ENCODE measurements around the gene MTIF2. TPM values are rescaled to one million over a fixed set of nuclear protein-coding genes. Genes with fewer than 3 reads are reported as not detected.
"Not testable (repeated sequence)": the region's sequence is repeated elsewhere in the genome, so short reads cannot be mapped to it uniquely, and the experiment has no call there.

The MTIF2 gene
- total RNA-seq (2014; rRNA removed; shearing (Covaris generic)), result 41.2 and 47.9 TPM in 2 replicates

DNA sequence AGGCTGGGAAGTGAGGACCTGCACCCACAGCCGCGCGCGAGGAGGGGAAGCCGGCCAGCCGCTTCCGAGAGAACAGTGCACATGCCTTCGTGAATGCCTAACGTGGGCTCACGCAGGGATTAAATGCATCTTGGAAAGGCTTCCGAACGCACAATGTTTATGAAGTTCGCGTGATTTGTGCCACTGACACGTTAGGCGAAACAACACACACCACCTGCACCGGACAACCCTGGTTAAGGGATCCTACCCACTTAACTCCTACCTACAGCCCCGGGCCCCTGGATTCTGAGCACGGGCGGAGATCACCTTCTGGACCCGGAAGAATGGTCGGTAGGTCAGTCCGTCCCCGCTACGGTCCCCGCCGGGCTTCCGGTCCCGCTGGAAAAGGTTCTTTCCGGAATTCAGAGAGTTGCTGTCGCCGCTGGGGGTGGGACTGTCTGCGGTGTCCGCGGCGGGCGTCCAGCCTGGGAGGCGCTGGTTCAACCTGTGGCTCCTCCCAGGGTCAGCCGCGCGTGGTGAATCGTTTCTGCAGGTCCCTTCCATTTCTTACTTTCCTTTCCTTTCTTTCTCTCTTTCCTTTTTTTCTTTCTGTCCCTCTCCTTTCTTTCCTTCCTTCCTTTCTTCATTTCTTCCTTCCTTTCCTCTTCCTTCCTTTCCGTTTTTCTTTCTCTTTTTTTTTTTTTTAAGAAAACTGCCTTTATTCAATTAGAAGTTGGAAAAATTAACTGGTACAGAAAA is at the start of gene MTIF2:
TSS of gene MTIF2 (minus strand) at position 325 of the 738 bp plus-strand sequence. CDS start 5,373 bp downstream, outside the sequence.
- in situ Hi-C loops (cut with HindIII; ENCODE audit: low sequenced_read_pairs), result no loop called here
- peak; percentile 93 for DNase-seq (ENCODE audit: low spot score)

GRCh38 chr2:55314985-55315384 is 46.0 kb upstream of the MTIF2 start:
- in situ Hi-C loops (cut with HindIII; ENCODE audit: low sequenced_read_pairs), result no loop called here
- DNase-seq (ENCODE audit: low spot score), result no peak

GRCh38 chr2:55311444-55311870 is 42.4 kb upstream of the MTIF2 start:
- in situ Hi-C loops (cut with HindIII; ENCODE audit: low sequenced_read_pairs), result no loop called here
- DNase-seq (ENCODE audit: low spot score), result no peak

DNA sequence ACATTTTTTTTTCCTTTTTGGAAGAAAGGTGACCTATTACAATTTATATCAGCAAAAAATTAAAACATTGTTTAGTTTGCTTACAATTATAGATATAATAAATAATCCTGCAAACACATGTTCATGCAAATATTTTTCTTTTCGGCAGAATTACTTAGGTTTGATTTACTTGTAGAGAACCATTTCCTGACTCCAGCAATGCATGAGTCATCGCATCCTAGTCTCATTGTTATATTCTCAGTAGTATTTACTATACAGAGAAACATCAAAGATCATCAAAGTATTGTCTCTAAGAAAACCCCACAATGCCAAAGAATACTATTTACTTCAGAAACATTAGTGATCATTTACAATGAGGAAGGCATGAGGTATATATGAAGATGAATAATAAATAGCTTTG is 40.4 kb upstream of the MTIF2 start:
- in situ Hi-C loops (cut with HindIII; ENCODE audit: low sequenced_read_pairs), result no loop called here
- no peak for DNase-seq (ENCODE audit: low spot score)

DNA sequence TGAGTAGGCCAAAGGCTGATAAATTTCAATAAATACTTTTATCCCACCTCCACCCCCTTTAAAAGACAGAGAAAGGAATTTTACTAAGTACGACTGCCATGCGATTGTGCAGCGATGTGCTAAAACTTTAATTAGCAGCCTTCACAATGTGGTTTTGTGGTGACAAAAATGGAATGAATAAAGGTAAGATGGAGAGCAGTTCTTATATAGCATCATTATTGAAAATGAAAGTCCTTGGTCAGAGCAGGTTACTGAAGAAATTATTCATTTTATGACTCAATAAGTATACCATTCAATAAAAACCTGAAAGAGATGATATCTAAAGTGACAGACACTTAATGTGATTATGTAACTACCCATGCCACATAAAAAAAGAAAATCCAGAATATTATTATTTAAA is 33.2 kb upstream of the MTIF2 start:
- DNase-seq (ENCODE audit: low spot score), result no peak
- in situ Hi-C loops (cut with HindIII; ENCODE audit: low sequenced_read_pairs), result no loop called here

GRCh38 chr2:55301277-55301676 is 32.2 kb upstream of the MTIF2 start:
- in situ Hi-C loops (cut with HindIII; ENCODE audit: low sequenced_read_pairs), result no loop called here

DNA sequence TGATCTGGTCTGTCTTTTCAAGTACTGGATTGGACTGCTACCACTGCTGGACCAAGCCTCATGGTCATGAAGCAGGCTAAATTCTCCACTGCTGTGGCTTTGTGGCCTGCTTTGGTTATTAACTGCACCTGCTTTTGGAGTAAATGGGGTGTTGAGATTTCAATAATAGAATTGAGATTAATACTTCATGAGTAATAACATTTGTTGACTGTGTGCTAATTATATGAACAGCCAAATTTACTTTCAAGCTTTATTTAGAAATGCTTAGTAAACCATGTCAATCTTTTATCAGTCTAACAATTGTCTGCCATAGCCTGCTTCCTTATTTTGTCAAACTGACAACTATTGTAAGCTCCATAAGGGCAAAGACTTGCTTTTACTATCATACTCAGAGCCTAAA is 27.4 kb upstream of the MTIF2 start:
- DNase-seq (ENCODE audit: low spot score), result no peak
- in situ Hi-C loops (cut with HindIII; ENCODE audit: low sequenced_read_pairs), result no loop called here

More at GRCh38 chr2:55301277-55301676, 32.2 kb upstream of the MTIF2 start:
- no peak for DNase-seq (ENCODE audit: low spot score)

DNA sequence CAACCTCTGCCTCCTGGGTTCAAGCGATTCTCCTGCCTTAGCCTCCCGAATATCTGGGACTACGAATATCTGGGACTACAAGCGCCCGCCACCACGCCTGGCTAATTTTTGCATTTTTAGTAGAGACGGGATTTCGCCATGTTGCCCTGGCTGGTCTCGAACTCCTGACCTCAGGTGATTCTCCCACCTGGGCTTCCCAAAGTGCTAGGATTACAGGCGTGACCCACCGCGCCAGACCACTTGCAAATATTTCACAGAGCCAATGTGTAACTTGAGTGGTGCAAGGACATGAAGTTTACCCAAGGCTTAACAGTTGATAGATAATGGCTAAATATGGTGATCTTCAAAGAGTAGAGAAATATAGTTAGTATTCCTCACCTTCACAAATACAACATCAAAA is 14.1 kb upstream of the MTIF2 start:
- no peak for DNase-seq (ENCODE audit: low spot score)
- in situ Hi-C loops (cut with HindIII; ENCODE audit: low sequenced_read_pairs), result no loop called here

DNA sequence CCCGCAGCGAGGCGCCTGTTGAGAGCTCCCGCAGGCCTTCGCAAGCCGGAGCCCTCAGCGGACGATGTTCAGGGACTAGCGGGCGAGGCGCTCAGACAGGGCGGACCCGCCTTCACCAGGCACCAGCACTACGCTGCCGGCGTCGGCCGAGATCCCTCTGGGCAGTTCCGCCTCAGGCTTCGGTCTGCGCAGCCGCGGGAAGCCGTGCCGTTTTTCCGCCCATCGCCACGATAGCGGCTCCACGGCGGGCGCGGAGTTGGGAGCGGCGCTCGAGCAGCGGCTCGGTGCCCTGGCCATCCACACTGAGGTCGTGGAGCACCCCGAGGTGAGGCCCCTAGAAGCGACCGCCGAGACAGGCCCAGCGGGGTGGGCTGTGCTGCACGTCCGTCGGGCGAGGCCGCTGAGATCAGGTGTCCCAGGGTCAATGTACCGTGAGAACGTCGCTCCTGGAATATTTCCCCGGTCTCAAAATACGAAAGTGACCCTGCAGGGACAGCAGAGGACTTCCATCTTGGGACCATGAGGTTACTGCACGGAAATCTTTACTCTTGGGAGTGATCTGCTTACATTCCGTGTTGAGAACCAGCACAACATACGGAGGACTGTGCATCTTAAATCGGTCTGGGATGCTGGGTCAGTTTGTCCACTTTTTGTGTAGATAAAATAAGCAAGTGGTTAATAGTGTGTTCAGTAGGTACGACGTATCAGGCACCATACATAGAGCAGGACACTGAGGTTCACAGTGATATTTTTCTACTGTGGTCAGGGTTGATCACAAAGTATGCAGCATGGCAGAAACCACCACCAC is 13.3 kb upstream of the MTIF2 start:
- peak; percentile 76 for DNase-seq (ENCODE audit: low spot score)
- in situ Hi-C loops (cut with HindIII; ENCODE audit: low sequenced_read_pairs), result no loop called here

- in situ Hi-C loops (cut with HindIII; ENCODE audit: low sequenced_read_pairs); DNase-seq (ENCODE audit: low spot score): not testable (repeated sequence)
Observed at GRCh38 chr2:55280851-55281546, 12.0 kb upstream of the MTIF2 start.

DNA sequence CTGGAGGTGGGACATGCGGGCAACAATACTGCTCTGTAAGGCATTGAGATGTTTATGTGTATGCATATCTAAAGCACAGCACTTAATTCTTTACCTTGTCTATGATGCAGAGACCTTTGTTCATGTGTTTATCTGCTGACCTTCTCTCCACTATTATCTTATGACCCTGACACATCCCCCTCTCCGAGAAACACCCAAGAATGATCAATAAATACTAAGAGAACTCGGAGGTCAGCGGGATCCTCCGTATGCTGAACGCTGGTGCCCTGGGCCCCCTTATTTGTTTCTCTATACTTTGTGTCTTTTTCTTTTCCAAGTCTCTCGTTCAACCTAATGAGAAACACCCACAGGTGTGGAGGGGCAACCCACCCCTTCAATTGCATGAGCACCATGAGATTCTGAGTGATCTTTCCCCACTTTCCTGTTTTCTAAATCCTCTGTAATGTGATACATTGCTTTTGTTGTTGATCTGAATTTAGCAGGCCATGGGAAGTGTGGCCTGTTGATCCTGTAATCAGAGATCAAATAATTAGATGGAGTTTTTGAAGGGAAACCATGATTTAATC is 10.9 kb upstream of the MTIF2 start:
- DNase-seq (ENCODE audit: low spot score); in situ Hi-C loops (cut with HindIII; ENCODE audit: low sequenced_read_pairs): not testable (repeated sequence)

- DNase-seq (ENCODE audit: low spot score); in situ Hi-C loops (cut with HindIII; ENCODE audit: low sequenced_read_pairs): not testable (repeated sequence)
Observed at GRCh38 chr2:55279214-55279835, 10.3 kb upstream of the MTIF2 start.

- in situ Hi-C loops (cut with HindIII; ENCODE audit: low sequenced_read_pairs), result no loop called here
Observed at GRCh38 chr2:55277310-55277709, 8.3 kb upstream of the MTIF2 start.

DNA sequence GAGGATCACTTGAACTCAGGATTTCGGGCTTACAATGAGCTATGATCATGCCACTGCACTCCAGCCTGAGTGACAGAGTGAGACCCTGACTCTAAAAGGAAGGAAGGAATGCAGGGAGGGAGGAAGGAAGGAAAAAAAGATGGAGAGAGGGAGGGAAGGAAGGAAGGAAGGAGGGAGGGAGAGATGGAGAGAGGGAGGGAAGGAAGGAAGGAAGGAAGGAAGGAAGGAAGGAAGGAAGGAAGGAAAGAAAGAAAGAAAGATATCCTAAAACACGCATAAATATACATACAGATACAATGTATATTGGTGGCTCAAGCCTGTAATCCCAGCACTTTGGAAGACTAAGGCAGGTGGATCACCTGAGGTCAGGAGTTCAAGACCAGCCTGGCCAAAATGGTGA is 5.3 kb upstream of the MTIF2 start:
- in situ Hi-C loops (cut with HindIII; ENCODE audit: low sequenced_read_pairs); DNase-seq (ENCODE audit: low spot score): not testable (repeated sequence)

More at GRCh38 chr2:55277310-55277709, 8.3 kb upstream of the MTIF2 start:
- no peak for DNase-seq (ENCODE audit: low spot score)

DNA sequence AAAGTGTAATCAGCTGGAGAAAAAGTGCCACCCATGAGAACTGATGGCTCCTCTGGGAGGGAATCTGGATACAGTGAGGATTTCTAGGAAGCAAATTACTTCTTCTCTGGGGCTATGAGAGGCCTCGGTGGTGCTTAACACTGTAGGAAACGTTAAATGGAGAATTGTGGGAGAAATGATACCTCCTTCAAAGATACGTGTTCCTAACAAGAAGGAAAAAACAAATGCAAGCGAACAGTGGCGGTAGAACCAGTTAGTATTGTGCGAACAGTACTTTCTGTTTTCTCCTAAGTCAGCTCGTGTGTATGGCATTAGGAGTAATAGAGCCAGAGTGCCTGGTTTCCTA is 587 bp upstream of the MTIF2 start:
- in situ Hi-C loops (cut with HindIII; ENCODE audit: low sequenced_read_pairs), result no loop called here
- peak; percentile 12 for DNase-seq (ENCODE audit: low spot score)

DNA sequence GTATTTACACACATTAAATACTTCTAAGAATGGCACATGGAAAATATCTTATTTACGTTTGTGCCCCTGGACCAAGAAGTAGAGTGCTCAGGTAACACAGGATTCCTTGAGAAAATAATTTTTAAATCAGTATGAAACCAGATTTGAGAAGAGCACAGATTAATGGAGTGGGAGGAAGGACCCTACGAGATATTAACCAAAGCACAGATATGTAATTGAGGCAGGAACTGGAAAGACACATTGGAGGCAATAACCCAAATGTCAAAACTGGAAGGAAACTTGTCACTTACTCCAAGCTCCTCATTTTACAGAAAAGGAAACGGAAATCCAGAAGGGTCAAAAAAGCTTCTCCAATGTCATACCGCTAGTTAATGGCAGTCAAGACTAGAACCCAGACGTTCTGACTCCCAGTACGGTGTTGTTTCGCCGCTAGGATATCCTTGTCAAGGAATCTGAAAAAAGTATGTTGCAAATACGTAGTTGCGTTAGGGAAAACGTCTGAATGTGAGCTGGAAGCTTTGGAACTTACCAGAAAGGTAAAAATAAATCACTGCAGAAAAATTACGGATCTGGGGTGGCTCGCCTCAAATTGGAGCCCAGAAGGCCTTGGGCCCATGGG is 634 bp downstream of the MTIF2 start:
- in situ Hi-C loops (cut with HindIII; ENCODE audit: low sequenced_read_pairs), result no loop called here
- peak; percentile 47 for DNase-seq (ENCODE audit: low spot score)

- in situ Hi-C loops (cut with HindIII; ENCODE audit: low sequenced_read_pairs); DNase-seq (ENCODE audit: low spot score): not testable (repeated sequence)
Observed at GRCh38 chr2:55259586-55259985, 9.4 kb downstream of the MTIF2 start.

- in situ Hi-C loops (cut with HindIII; ENCODE audit: low sequenced_read_pairs), result no loop called here
- no peak for DNase-seq (ENCODE audit: low spot score)
Observed at GRCh38 chr2:55252832-55253231, 16.2 kb downstream of the MTIF2 start.

- no peak for DNase-seq (ENCODE audit: low spot score)
- in situ Hi-C loops (cut with HindIII; ENCODE audit: low sequenced_read_pairs), result no loop called here
Observed at GRCh38 chr2:55247025-55247424, 22.0 kb downstream of the MTIF2 start.

Measured in G401 (cell line).